Measurements from ENCODE around the gene EXOC8.

EXOC8 gene, protein sequence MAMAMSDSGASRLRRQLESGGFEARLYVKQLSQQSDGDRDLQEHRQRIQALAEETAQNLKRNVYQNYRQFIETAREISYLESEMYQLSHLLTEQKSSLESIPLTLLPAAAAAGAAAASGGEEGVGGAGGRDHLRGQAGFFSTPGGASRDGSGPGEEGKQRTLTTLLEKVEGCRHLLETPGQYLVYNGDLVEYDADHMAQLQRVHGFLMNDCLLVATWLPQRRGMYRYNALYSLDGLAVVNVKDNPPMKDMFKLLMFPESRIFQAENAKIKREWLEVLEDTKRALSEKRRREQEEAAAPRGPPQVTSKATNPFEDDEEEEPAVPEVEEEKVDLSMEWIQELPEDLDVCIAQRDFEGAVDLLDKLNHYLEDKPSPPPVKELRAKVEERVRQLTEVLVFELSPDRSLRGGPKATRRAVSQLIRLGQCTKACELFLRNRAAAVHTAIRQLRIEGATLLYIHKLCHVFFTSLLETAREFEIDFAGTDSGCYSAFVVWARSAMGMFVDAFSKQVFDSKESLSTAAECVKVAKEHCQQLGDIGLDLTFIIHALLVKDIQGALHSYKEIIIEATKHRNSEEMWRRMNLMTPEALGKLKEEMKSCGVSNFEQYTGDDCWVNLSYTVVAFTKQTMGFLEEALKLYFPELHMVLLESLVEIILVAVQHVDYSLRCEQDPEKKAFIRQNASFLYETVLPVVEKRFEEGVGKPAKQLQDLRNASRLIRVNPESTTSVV

DNA sequence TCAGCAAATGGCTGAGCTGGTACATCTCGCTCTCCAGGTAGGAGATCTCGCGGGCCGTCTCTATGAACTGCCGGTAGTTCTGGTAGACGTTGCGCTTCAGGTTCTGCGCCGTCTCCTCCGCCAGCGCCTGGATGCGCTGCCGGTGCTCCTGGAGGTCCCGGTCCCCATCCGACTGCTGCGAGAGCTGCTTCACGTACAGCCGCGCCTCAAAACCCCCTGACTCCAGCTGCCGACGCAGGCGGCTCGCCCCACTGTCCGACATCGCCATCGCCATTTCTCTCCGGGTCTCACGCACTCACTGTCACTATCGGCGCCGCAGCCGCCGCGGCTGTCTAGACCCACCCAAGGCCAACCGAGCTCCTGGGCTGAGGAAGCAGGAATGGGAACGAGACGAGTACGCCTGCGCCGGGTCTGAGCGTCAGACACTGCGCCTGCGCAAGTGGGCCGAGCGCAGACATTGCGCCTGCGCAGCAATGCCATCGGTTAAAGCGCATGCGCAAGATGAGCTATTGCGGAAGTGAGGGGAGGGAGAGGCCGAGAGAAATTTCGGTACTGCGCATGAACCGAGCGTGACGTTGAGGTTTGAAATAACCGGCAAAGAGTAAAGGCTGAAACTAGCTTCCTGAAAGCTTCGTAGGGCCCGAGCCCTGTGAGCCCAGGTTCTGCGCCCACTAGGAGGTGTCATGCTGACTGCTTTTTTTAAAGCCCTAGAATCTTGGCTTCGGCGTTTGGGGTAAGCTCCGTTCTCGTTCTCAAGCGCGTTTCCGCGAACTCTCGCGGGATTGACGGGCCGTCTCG lies at the start of gene EXOC8:
EXOC8 (minus strand) TSS at position 381 of the 798 bp plus-strand sequence; CDS start at position 274, 107 bp downstream.
- DNase-seq: peak; percentile 100

DNA sequence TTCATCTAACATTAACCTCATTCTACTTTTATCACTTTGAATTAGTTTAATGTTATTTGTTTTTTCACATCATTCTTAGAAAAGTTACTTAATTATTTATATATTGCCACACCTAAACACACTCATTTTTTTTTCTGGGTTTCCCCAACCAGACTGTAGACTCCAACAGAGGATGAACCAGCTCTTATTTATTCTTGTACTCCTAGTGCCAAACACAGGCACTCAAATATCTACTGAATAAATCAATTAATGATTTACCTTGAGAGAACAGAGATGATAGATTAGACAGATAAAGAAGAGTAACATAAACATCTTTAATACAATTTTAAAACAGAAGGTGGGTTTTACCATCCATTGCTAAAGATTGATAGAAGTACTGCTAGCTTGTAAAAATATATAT lies 48.8 kb upstream of the EXOC8 start:
- no peak for DNase-seq

DNA sequence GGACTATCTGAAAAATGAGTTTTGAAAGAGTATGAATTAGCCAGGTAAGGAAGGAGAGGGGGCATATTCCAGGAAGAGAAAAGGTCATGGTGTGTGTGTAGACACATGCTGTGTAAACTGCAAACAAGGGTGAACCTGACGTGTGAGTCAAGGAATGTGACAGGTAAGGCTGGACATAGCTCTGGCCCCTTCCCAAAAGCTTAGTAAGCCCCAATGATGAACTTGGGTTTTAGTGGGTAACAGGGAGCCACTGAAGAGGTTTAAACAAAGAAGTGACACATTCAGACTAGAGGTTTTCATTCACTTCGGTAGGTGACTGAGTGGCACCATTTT lies 47.7 kb upstream of the EXOC8 start:
- DNase-seq: no peak

DNA sequence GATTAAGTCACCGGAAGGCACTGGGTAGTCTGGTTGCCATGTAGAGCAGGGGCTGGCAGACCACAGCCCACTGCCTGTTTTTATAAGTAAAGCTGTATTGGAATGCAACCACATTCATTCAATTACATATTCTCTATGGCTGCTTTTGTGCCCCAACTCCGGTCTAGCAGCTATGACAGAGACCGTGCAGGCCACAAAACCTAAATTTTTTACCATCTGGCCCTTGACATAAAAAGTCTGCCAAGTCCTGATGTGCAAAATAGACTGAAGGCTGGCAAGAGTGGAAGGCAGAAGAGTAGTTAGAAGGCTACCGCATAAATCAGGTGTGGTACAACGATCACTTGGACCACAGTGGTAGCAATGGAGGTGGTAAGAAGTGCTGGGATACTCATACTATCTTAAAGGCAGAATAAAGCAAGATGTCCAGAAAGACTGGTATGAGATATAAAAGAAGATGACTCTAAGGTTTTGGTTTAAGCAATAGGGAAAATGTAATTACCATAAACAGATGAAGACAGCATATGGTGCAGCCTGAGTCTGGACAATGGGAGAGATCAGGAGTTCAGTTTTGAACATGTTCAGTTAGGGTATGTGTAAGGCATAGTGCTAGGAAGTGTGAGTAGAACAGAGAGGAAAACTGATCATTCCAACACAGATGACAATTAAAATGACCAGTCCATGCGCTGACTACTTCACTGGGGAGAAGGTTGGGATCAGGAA lies 47.2 kb upstream of the EXOC8 start:
- DNase-seq: no peak

DNA sequence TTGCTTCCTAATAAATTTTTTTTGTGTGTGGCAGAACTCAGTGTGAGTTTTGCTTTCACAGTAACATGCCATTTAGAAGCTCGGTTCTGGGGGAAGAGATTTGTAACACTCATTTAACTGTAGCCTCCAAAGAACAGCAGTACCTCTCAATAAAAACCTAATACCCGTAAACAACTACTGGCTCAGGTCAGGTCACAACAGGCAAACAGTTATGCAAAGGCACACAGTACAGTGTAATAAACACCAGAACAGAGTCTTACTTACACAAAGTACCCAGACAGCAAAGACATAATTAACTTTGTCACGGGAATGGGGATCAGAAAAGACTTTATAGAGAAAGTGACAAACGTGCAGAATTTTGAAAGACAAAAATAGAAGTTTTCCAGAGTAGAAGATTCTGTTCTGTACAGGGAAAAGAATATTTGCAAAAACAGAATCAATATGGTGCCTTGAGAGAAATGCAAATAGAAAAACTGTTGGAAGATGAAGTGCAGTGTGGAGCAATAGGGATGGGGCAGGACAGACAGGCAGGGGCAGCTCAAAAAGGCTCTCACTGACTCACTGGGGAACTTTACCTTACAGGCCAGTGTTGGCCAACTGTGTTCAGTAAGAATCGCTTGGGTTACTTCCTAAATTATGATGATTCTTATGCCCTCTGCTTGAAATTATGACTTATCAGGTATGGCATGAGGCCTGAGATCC lies 45.7 kb upstream of the EXOC8 start:
- DNase-seq: no peak

DNA sequence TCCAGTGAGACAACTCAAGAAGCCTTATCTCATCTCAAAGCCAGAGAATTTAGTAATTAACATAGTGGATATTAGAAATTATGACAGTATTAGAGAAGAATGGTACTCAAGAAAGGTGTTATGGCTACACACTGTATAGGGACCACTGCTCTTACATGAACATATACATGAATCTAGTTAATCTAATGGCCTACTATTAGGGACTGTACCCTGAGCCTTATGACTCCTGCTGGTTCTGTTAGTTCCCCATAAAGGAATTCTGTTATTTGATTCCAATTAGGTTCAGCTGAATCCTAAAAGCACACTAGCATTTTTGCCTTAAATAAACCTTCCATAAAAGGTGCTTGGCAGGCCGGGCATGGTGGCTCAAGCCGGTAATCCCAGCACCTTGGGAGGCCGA lies 44.8 kb upstream of the EXOC8 start:
- DNase-seq: no peak

DNA sequence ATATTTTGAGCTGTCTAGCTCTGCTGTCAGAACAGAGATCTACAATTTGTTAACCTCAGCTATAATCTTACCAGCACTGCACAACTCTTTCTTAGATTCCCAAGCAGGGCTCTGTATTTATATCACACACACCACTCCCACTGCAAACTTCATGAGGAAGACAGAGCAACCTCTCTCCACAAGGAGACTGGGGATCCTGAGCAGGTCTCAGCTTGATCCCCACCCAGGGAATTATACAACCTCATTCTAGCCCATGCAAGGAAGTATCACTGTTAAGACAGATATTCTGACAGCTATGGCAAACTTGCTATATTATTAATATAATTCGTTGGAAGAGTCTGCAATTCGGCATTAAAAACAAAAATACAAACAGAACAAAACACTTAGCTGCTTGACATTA lies 44.1 kb upstream of the EXOC8 start:
- DNase-seq: no peak

DNA sequence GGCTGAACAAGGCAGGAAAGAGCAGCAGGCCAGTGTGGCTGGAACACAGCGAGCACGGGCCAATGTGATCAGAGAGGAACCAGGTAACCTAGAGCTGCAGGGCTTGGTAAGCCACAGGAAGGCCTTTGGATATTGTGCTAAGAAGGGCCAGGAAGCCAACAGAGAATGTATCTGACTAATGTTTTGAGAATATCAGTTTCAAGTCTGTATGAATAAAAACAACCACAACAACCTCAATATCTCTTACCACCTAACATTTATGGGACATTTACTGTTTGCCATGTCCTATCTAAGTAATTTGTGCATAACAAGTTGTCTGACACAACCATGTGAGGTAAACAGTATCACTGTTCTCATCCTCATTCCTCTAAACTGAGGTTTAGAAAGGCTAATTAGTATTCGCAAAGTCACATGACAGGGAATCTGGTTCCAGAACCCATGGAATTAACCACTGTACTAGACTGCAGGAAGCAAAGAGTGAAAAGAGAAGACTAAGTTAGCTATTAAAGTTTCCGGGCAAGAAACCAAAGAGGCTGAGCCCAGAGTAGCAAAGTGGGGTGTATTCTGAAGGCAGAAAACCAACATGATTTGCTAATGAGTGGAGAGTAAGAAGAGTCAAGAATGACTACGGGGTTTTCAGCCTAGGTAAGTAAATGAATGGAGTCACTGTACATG lies 39.4 kb upstream of the EXOC8 start:
- DNase-seq: no peak

DNA sequence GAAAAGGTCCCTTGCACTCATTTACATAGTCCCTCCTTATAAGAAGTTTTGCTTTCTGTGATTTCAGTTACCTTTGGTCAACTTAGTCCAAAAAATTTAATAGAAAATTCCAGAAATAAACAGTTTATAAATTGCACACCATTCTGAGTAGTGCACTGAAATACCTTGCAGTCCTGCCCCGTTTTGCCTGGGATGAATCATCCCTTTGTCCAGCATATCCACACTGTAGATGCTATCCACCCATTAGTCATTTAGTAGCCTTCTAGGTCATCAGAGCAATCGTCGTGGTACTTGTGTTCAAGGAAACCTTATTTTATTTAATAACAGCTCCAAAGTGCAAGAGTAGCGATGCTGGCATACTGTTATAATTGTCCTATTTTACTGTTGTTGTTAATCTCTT lies 38.4 kb upstream of the EXOC8 start:
- DNase-seq: no peak

DNA sequence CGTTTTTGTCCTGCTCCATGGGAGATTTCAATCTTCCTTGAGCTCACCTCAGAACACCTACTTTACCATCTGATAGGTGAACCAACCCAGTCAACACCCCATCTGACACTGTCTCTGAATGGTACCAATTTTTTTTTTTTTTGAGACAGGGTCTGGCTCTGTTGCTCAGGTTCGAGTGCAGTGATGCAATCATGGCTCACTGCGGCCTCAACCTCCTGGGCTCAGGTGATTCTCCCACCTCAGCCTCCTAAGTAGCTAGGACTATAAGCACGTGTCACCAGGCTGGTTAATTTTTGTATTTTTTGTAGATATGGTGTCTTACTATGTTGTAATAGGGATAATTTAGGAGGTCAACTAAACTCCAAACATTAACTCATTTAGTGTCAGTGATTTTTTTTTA lies 36.7 kb upstream of the EXOC8 start:
- no peak for DNase-seq

DNA sequence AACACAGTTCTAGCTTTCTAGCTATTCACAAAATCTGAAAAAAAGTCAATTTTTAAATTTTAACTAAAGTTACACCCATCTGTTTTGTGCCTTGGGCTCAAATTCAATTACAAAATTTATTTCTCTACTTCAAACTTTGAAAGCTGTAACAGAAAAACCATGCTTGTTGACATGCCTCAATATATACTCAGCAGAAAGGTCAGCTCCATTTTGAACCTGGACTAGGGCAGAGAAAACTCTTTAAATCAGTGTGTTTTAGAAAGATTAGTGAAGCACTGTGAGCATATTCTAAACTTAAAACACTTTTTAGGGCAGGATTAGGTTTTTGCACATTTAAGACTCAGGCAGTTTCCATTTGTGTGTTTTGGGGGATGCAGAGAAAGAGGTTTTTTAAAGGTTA lies 34.8 kb upstream of the EXOC8 start:
- DNase-seq: no peak

DNA sequence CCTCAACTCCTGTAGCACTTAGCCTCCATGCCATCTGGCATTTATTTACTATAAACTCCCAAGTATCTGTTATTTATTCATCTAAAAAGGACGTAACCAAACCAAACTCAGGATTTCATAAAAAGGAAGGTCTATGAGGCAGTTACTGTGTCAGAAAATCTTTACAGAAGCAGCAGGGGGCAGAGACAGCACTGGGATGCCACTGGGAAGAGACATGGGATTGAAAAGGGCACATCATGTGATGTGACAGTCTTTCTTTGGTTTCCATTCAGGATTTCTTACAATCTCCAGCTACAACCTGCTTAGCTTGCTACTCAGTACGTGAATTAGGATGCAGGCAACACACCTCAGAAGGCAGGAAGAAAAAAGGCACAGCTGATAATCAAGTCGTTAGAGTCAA lies 31.6 kb upstream of the EXOC8 start:
- no peak for DNase-seq

DNA sequence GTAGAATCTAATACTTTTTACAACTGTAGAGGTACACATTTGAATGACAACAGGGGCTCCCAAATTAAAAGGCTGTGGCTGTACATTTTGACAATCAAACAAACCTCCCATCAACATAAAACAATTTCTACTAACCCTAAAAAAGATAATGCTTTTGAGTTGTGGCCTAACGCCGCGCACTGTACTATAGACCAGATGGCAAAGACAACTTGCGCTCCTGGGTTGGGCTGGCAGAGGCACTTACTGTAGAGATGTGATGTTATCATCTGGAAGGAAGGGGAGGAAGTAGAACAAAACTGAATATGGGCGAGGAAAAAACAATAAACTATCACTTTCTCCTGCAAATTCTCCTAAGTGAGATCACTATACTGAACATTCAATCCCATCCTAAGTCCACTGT lies 26.5 kb upstream of the EXOC8 start:
- DNase-seq: no peak

DNA sequence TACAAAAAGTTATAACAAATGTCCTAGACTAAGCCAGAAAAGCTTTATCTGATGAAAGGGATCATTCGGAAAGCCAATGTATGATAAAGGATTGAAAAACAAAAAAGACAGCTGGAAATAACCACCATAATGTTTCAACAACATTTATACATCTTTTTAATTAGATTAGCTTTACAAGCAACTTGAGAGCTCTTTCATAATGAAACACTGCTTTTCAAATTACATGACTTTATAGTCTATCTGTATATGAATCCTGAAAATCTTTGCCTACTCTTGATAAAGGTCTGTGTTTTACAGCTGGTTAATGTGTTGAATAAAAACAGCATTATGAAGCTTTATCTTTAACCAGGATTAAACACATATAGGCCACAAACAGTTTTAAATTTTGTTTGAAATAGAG lies 26.0 kb upstream of the EXOC8 start:
- no peak for DNase-seq

DNA sequence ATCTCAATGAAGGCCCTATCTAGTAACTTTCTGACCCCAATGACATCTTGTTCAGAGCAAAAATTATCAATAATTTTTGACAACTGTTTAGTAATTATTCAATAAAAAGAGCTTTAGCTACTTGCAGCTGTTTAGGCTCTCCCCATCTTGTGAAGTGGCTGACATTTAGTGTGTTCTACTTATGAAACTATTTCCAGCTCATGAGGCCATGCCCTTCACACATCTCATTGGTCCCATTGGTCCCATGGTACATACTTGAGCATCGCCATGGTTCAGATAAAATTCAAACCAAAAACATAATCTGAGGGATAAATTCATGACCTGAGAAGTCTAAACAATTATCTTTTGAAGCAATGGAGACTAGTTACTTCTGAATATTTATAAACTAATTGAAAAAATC lies 24.7 kb upstream of the EXOC8 start:
- DNase-seq: no peak

DNA sequence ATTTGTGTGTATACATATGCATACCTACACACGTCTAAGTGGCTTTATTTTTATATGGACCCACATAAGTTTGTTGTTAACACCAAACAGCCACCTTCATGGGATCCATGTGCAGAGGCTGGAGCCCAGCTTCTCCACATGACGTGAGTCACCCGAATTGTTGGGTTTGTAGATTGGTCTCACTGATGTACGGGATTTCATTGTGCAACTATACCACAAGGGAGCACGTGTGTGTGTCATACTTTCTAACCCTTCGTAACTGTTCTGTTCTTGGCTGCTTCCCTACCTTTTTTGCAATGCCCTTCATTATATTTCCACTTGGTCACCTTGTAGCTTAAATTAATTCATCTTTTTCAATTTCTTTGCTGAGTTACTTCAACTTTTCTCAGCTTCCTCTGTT lies 21.5 kb upstream of the EXOC8 start:
- peak; percentile 24 for DNase-seq

DNA sequence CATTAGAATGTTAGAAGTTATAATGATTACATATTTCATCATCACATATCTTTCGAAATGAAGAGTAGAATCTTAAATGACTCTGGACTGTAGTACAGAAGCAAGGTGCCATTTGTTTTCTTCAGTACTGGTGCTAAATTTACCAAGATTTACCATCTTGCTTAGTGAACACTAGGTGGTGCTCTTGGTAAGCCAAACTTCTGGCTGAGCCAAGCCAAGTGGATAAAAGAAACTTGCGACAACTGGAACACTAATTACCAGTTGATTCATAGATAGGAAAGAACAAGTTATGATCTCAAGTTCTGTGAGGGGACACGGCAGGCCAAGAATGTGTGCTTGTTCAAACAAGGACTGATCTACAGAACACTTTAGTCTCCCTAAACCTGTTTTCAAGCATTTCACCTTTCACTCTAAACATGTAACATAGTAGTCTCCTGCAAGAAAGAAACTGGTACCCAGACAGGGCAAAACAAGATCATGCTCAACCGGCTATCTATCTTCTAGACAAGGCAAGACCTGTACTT lies 20.2 kb upstream of the EXOC8 start:
- DNase-seq: peak; percentile 79

DNA sequence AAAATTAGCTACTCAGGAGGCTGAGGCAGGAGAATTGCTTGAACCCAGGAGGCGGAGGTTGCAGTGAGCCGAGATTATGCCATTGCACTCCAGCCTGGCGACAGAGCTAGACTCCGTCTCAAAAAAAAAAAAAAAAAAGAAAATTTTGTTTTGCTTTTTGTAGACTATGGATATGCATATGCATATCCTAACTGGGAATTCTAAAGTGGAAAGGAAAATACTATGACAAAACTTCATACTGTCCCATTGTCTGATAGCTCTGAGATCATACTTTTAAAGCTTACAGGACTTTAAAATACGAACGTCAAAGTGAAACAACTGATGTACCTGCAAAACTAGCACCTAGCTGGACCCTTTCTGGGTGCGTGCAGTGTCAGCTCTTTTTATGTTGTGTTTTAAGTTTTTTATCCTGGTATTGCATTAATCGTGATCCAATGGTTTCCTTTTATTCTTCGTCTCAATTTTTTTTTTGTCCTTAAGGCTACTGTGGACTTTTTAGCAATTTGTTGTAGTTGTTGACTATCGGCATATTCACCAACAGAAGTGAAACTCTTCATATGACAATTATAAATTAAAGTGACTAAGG lies 19.6 kb upstream of the EXOC8 start:
- no peak for DNase-seq

DNA sequence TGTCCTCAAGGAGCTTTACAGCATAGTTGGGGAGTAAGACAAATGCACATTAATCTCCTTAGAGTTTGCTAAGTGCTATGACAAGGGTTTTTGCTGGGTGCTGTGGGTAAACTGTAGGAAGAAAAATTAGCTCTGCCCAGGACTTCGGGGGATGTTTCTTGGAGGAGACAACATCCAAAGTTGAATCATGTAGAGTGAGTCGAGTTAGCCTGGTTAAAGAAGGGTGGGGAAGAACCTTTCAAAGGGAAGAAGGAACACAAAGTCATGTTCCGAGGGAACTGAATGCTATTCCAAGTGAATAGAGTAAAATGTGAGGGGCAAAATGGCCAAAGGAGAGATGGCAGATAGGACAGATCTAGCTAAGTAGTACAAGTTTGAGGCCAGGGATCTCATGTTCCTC lies 17.5 kb upstream of the EXOC8 start:
- DNase-seq: no peak

DNA sequence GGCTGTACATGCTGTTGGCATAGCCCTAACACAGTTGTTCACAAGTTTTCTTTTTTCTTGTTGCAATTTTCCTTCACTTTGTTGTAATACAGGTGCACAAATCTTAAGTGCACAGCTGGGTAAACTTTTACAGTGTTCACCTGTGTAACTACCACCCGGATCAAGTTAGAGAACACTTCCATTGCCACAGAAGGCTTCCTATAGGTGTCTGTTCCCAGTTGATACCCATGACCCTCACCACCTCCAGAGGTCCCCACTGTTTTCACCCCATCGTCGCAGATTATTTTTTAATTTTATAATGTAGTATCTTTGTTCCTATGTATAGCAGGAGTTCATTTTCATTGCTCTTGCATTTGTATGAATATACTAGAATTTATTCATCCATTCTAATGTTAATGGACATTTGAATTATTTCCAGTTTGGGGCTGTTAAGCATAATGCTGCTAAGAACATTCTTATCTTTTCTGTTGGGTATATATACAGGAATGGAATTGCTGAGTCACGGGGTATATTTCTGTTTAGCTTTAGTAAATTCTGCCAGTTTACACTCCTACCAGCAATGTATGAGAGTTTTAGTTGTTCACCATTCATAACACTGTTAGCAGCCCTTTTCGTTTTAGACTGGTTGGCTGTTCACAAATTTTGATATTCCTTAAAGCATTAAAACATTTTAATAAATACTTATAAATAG lies 16.8 kb upstream of the EXOC8 start:
- DNase-seq: peak; percentile 75

DNA sequence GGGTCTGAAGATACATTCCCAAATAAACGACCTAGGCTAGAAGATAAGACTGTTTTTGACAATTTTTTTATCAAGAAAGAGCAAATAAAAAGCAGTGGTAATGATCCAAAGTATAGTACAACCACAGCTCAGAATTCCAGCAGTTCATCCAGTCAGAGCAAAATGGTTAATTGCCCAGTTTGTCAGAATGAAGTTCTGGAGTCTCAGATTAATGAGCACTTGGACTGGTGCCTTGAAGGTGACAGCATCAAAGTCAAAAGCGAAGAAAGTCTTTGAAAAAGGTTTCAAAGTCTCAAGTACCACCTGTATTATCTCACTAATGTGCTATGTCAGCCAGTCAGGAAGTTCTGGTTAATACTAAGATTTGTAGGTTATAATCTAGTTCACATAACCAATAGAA lies 15.4 kb upstream of the EXOC8 start:
- no peak for DNase-seq
